Globus pallidus (tissue), 1 donor: Measurements from ENCODE around the gene TBX19.

ENCODE experiments used
- DNase-seq: peaks from one replicate; pipeline ENCODE4 v3.0.0-alpha.2; 2015; ENCODE audit warnings: low spot score

TBX19 gene

DNA sequence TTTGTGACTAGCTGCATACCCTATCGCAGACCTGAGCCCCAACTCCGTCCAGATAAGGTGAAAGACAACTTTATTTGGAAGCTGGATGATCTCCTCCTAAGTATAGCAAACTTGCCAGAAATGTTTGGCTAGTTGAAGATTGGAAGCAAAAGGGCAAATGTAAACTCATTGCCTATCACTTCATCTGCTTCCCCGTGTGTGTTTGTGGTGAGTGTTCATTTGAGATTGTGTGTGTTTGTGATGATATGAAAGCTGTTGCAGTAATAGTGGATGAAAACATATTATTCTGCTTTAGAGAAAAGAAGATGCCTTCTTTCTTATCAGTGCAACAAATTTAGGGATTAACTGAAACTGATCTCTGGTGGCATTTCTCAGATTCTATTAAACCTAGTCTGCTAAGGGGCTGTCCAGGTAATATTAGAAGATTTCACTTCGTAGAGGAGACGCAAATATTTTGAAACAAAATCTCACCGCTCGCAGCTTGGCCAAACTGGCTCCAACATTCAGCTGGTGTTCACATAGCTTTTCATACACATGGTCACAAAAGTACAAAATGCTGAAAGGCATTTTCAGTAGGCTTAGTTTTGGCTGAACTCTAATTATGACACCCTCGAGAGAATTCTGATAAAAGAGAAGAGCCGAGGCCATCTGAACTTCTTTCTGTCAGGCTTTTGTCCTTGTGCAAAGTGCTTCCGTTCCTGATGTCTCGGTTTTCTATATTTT, 1.1 kb downstream of the TBX19 start:
- no peak for DNase-seq

DNA sequence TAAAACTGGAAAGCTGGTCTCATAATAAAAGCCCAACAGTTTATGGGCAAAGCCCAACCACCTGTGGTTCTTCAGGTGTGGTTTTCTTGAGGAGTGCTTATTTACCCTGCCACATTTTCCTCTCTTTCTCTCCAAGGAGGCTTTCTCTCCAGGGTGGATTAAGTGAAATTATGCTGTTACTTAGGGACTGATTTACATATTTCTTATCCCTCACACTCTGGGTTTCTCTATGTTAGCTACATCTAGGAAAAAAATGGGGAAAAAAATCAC, 4.8 kb downstream of the TBX19 start:
- DNase-seq, result no peak

DNA sequence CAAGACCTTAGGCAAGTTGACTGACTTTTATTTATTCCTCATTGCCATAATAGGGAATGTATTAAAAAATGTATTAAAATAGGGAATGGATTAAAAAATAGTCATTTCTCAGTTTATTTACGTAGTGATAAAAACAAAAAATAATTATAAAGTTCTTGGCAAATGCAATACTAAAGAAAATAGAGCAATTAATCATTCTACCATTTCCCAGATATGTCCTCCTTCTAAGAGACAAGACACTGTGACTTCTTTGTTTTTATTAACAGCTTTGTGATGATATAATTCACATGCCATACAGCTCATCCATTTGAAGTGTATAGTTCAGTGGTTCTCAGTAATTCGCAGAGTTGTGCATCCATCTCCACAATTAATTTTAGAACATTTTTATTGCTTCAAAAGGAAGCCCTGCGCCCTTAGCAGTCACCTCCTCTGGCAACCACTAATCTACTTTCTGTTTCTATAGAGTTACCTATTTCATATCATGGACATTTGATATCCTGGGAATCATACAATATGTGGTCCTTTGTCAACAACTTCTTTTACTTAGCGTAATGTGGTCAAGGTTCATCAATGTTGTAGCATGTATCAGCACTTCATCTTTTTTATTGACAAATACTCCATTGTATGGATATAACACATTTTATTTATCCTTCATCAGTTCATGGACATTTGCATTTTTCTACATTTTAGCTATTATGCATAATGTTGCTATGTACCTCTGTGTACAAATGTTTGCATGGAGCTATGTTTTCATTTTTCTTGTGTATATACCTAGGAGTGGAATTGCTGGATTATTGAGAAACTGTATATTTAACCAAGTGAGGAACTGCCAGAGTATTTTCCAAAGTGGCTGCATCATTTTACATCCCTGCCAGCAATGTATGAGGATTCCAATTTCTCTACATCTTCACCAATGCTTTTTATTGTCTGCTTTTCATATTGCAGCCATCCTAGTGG, 5.6 kb downstream of the TBX19 start:
- DNase-seq, result no peak

DNA sequence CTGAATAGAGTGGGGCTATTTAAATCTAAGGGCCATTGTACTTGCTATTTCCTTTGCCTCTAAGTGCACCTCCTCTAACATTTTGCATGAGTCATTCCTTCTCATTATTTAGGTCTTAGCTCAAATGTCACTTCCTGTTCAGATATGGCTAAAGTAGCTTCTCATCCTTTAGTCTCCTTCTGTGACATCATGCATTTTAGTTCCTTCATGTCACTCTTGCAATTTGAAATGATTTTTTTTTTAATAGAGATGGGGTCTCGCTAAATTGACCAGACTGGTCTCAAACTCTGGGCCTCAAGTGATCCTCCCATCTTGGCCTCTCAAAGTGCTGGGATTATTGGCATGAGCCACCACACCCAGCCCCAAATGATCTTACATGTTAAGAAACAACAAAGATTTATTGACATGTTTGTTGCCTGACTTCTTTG, 6.6 kb downstream of the TBX19 start:
- DNase-seq, result no peak

DNA sequence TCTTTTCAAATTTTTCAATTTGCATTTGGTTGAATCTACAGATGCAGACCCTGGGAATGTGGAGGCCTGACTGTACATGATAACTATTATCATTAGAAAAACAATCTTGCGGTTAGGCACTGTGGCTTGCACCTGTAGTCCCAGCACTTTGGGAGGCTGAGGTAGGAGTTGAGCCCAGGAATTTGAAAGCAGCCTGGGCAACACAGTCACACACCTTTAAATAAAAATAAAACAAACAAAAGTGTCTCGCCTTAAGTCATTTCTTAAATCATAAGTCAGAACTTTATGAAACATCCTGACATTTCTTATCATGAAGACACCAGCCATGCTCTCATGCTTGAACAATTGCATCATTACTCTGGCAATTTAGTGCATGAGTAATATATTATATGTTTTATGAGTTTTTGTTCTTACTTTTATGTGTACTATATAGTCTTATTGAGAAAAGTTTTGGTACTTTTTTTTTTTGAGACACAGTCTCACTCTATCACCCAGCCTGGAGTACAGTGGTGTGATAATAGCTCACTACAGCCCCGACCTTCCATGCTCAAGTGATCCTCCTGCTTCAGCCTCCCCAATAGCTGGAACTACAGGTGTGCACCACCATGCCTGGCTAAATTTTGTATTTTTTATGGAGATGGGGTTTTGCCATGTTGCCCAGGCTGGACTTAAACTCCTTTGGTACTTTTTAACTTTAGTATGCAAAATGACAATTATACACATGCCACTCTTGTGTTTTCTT, 7.8 kb downstream of the TBX19 start:
- no peak for DNase-seq

DNA sequence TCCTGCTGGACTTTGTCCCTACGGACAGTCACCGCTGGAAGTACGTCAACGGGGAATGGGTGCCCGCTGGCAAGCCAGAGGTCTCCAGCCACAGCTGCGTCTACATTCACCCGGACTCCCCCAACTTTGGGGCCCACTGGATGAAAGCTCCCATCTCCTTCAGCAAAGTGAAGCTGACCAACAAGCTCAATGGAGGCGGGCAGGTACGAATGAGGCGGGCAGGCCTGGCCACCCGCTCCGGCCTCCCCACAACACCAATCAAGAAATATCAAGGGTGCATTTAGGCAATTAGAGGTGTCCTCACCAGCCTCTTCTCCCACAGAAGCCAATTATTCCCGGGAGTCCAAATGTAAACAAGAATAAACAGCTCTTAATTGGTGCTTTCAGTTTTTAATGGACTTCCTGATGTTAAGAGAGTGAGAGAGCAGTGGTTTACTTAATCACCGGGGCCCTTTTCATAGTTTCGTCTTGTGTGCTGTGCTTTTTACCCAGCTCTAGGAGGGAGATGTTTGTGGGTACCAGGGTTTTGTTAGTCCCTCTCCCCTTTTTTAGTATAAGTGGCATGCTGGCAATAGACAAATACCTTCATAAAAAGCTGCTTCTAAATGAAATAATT, 10.7 kb downstream of the TBX19 start:
- no peak for DNase-seq

DNA sequence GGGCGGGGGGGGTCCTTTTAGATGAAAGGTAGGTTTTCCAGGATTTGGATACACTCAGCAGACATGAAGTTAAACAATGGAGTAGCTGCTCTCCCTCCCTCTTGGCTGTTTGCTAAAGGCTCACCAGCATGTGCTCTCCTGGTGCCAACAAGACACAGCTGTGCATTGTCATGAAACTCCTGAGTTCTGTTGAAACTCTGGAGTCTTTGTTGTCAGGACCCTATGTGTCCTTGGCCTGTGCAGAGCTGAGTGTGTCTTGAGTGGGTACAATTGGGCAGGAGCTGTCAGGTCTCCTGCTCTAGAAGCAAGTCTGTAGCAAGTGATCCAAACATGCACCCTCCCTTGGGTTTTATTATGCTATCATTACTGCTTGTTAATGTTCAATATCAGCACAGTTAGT, 12.7 kb downstream of the TBX19 start:
- DNase-seq, result no peak

DNA sequence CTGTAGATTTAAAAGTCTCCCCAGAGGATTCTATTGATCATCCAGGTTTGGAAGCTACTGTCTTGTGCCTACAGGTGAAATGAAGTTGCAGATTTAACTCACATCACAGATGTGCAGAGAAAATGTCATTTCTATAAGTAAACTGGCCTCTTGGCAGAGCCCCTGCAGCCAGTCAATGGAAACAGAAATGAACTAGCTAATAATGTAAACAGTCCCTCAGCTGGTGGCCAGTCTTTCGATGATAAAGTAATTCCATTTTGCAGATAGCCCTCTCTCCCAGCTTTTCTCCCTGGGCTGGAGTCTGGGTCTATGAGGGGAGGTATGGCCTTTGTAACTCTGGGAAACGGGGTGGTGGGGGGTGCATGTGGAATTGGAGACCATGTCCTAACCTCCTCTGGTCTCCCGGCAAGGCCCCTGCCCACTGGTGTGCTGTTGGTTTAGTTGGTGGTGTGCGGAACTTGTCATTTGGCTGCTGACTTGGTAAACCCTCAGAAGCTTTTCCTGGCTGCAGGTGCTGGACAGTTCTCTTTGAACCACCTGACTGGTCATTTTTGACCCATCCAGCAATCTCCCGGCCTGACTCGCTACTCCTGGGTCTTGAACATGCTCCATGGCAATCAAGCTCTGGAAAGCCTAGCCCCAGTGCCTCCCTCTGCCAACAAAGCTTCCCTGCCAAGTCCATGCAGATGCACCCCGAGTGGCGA, 14.9 kb downstream of the TBX19 start:
- no peak for DNase-seq

DNA sequence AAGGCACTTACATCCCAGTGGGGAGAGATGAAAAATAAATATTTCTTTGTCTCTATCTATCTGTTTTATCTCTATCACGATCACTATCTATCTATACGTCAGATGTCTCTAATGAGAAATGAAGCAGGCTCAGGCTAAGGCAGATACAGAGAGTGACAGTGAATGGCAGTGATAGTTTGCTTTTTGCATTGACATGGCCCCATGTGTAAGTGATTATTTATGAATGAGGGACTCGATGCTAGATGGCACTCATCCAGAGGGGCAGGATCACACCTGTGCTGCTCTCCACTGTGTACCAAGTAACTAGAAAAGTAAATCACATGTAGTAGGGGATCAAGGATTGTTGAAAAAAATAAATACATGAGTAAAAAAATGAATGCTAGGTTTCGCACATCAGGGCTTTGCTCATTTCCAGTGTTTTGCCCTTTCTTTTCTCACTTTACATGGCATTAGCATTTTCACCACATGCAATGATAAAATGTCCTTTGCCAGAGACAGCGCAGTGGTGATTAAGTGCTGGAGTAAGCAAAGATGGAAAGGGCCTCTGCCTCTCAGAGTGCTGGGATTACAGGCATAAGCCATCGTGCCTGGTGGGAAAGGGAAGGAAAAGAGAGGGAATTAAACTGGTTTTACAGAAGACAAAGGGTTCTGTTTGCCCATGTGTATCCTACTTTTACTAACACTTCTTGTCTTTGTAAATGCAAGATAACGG, 16.5 kb downstream of the TBX19 start:
- DNase-seq, result no peak

DNA sequence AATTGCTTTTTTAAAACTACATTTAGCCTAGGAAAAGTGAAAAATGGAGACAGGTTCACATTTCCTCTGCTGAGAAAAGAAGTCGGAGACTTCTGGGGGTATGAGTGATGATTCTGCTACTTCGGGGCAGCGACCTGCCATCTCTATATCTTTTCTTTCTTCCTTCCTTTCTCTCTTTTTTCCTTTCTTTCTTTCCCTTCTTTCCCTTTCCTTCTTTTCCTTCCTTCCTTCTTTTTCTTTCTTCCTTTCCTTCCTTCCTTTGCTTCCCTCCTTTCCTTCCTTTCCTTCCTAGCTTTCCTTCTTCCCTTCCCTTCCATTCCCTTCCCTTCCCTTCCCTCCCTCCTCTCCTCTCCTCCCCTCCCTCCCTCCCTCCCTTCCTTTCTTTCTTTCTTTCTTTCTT, 17.8 kb downstream of the TBX19 start:
- no peak for DNase-seq

DNA sequence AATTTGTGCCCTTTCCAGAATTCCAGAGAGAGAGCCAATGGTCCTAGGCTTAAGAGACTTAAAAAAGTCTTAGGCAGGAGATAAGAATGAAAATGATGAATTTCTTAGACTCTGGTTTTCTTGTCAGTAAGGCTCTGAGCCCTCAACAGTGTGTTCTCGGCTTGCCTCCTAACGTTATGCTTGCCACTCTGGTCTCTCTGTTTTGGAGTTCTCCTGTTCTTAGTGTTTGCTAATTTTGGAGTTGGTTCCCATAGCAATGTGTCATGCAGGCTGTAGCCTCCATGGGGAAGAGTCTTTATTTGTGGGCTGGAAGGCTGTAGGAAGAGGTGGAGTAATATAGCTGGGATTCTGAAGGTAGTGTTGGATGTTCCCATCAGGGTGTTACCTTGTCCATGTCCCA, 19.9 kb downstream of the TBX19 start:
- DNase-seq, result no peak

DNA sequence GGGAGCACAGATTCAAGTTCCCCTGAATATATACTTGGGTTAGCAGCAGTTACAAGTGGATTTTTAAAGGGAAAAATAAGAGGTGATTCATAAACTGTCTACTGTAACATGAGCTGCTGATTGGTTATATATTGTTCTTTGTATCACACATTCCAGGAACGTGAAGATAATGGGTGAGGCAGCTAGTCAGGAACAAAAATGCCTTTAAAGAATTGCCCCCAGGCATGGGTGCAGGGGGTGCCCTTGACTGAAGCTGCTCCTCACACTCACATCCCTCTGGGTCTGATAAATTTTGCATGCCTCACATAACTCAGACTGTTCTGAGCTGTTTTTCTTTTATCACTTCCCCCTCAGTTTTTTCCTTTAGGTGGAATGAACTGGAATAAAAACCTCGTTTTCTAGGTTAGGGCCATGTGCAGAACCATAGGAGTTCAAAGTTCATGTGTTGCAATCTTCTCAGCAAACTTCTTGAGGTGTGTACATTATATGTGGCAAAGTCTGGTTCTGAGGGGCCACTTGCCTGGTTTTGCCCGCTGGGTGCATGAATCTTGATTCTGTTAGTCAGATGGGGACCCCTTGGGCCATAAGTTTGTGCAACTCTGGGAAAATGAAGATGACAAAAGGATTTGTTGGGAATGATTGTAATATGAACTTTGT, 21.1 kb downstream of the TBX19 start:
- DNase-seq, result no peak

DNA sequence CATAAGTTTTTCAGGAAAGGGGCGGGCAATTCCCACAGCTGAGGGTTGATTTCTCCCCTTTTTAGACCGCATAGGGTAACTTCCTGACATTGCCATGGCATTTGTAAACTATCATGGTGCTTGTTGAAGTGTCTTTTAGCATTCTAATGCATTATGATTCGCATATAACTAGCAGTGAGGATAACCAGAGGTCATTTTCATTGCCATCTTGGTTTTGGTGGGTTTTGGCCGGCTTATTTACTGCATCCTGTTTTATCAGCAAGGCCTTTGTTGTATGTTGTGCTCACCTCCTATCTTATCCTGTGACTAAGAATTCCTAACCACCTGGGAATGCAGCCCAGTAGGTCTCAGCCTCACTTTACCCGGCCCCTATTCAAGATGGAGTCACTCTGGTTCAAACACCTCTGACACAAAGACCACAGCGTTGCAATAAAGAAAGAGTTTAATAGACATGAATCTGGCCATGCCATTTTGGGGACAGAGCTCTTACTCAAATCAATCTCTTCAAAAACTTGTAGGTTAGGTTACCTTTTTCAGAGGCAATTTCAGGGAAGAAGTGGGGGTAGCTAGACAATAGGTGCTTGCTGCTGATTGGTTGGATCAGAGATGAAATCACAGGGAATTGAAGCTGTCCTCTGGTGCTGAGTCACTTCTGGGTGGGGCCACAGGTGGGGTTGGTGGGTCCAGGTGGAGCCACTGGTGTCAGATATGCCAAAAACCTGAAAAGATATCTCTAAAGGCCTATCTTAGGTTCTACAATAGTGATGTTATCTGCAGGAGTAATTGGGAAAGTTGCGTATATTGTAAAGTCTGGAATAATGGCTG, 23.3 kb downstream of the TBX19 start:
- DNase-seq, result no peak

DNA sequence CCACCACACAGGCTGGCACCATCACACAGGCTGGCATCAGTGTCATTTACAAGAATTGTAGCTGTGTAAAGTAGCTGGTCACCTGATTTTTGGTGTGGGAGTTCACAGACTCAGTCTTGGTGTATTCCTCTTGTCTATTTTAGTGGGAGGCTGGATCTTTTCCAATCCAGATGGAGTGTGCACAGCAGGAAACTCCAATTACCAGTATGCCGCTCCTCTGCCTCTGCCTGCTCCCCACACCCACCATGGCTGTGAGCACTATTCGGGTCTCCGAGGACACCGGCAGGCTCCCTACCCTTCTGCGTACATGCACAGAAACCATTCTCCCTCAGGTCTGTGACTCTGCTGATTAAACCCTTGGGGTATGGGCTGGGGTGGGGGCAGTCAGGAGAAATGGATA, 24.2 kb downstream of the TBX19 start:
- no peak for DNase-seq

DNA sequence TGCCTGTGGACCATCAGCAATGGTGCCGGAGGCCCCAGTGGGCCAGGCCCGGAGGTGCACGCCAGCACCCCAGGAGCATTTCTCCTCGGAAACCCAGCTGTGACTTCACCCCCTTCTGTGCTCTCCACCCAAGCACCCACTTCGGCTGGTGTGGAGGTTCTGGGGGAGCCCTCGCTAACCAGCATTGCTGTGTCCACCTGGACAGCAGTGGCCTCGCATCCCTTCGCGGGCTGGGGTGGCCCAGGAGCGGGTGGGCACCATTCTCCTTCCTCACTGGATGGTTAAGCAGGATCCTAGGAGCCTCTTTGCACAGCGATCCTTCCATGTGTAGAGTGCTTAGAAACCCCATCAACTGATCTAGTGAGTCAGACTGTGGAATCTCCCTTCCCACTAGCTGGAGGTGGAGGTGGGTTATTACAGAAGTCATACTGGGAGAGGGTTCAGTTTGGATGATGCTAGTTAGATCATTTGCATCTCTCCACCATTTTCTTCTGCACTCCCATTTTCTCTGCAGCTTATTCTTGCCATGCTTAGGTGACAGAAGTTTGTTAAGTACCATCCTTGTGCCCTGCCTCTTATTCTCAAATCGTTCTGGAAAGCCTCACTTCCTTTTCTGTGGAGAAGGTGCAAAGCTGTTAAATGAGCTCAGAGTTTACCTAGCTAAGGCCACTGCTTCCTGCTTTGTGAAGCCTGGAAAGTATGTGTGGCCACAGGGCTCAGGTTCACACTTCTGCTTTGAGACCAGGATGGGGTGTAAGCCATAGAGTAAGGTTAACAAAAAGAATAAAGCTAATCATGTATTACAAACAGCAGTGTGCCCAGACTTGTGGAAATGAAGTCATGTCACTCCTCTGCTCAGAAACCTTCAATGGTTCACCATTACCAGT, 32.3 kb downstream of the TBX19 start:
- no peak for DNase-seq

DNA sequence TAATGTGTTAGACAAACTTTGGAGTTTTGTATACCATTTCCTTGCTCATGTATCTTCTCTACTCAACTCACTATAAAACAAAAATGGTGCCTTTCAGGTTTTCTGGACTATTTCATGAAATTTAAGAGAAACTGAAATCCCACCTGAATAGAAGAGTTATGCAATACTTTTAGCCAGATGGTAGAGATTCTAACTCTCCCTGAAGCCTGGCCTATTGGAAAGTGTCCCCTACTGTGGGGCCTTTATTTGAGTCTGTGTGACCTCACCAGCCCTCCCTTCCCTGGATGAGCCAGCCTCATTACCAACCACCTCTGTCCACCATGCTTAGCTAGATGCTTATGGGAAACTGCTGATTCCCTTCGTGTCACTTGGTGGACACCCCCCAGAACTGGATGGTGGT, 35.5 kb downstream of the TBX19 start:
- DNase-seq, result no peak

DNA sequence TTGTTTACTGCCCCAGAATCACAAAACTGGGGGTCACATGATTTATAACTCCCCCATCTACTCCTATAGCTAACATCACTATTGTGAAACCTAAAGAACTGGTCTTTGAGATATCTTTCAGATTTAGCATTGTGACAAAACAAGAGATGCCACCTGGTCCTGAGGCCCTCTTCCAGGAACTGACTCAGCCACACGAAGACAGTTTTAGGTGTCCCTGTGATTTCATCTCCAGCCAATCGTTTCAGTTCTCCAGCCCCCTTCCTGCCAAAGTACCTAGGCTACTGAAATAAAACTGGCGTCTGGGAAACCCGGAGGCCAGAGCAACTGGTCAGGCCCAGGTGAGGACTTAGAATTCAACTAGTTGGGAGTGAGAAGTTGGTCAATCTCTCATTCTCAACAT, 36.6 kb downstream of the TBX19 start:
- no peak for DNase-seq

DNA sequence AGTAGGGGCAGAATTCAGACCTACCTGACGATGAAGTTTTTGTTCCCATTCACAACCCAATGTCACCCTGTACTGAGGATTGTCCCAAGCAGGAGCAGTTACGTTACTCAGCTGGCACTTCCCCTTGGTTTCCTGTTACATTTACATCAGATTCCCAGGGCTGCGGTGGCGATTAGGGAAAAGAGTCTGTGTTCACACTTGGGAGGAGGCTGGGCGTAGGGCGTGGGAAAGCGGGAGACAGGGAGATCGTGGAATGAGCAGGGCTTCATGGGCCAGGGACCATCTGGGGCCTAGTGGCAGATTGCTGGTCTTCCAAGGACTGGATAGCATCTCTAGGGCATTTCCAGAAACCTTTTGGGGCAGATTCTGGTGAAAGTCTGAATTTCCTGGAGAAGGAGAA, 39.0 kb downstream of the TBX19 start:
- DNase-seq, result no peak

DNA sequence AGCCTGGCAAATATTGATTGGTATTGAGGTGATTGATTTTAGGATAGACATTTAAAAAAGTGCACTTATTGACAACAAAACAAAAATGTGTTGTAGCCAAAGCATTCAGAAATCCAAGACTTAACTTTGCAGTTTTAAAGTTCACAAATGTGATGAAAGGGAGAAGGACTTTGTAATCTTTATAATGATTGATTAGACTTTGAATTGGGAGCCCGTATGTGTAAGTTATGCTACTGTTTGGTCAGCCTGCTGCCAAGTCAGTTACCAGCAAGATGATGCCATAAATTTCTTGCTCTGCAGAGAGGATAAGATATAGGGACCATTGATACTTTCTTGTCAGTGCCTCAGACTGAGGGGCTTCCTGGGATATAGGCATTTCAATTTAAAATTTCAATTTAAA, 39.5 kb downstream of the TBX19 start:
- no peak for DNase-seq
